Measurements from ENCODE around the gene TRIM65.

TRIM65 gene

DNA sequence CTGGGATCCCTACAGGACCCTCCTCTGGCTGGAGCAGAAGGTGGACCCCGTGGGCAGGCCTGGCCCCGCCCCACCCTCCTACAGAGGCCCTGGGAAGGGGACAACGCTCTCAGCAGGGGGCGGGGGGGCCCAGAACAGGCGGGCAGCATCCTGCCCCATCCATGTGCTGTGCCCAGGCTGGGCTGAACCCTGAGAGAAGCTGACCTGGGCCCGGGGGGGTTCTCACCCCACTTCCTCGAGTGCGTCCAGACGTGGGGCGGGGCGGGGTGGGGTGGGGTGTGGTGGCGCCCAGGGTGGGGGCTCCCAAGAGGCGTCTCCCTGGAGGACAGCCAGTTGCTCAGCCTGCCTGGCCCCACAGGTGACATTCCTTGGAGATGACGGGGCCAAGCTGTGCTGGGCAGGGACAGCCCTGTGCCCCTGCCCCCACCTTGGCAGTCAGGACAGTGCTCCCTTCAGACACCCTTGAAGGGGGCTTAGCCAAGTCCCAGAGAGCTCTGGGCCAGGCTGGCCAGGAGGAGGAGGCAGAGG is 52.2 kb downstream of the TRIM65 start:
- no peak for TF ChIP-seq CTCF (IDR thresholded peaks at IDR 0.05)

DNA sequence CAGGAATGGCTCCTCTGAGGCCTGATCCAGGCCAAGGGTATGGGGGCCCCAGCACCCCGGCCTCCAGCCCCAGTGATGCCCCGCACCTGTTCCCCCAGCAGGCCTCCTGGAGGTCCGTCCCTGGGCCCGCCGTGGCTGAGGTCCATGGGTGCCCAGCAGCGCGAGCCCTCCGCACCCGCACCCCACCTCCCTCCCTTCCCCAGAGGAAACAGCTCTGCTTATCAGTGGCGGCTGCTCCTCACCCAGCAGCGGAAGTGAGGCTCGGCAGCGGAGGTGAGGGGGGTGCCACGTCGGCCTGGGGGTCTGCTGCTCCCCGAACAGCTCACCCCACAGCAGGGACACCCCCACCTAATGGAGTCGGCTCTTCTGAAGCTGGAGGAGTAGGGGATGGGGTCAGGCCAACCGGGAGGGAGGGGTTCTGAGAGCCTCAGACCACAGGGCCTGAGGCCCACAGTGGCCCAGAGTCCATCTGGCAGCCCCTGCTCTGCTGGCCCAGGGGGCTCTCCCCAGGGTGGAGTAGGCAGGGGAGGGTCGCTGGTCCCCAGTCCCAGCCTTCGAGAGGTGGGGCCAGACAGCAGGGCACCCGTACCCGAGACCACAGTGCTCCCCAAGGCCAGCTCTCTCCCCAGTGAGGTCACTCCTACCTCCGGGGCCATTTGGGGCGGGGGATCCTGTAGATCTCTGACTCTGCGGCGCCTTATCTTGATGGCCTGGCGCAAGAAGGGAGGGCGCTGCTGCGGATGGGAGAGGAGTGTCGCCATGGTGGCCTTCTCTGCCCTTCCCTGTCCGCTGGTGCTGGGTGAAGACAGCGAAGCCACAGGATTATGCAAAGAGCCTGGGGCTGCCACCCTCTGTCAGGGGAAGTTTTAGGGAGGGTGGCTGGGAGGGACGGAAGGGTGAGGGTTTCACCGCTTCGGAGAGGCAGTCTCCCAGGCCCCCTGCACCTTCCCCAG is 52.9 kb downstream of the TRIM65 start, which contains the start of gene UNC13D:
Gene UNC13D (minus strand): TSS at position 828 of the 953 bp plus-strand sequence. CDS start 67 bp downstream, at position 761.
- no peak for TF ChIP-seq CTCF (IDR thresholded peaks at IDR 0.05)

DNA sequence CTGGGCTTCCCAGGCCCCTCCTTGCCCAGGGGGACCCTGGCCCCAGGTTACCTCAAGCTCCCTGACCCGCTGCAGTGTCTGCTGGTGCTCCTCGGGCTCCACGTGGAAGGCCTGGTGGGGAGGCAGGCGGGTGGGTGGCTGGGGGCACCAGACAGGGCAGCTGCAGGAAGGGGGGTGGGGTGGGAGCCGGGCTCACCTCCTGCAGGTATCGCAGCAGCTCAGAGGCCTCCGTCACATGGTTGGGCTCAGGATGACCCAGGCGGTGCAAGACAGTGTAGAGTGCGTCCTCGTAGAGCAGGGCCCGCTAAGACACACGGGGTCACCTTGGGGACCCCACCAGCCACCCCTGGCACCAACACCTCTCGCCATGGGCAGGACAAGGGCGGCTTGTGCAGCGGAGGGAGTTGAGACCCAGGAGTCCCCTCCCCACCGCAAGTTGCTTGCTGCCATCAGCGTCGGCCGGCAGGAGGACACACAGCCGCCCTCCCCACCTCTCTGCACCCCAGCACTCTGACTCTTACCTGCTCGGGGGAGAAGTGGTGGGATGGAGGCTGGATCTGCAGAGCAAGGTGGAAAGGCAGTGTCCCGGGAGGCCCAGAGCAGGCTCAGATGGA is 53.7 kb downstream of the TRIM65 start:
- no peak for TF ChIP-seq CTCF (IDR thresholded peaks at IDR 0.05)

GRCh38 chr17:75842411-75842810 is 54.3 kb downstream of the TRIM65 start:
- TF ChIP-seq CTCF (IDR thresholded peaks at IDR 0.05): no peak

- no peak for TF ChIP-seq CTCF (IDR thresholded peaks at IDR 0.05)
These were observed 56.0 kb downstream of the TRIM65 start for GRCh38 chr17:75840799-75841164.

- no peak for TF ChIP-seq CTCF (IDR thresholded peaks at IDR 0.05)
These were observed 56.6 kb downstream of the TRIM65 start for GRCh38 chr17:75839942-75840798.

Measured in LNCAP (cell line).